HEK293 (cell line): ENCODE measurements around the gene TRPM2.

Experiments
- IKZF3 ChIP-seq: fragments of 450-650 bp; IDR thresholded peaks from 2 replicates; pipeline ENCODE4 v1.5.0; 2018; ENCODE audit warnings: missing biosample characterization, mild to moderate bottlenecking, missing genetic modification characterization, moderate library complexity
- YY2 ChIP-seq: fragments of 450-650 bp; formaldehyde crosslinking; IDR thresholded peaks from 2 replicates; pipeline ENCODE4 v1.5.1; 2016; ENCODE audit warnings: missing biosample characterization, missing genetic modification characterization
- ZNF501 ChIP-seq: fragments of 450-650 bp; formaldehyde crosslinking; IDR thresholded peaks from 2 replicates; pipeline ENCODE4 v1.5.1; 2016; ENCODE audit warnings: missing biosample characterization, missing genetic modification characterization
- TF ChIP-seq, protein P1 (sequence below): fragments of 450-650 bp; formaldehyde crosslinking; IDR thresholded peaks from 2 replicates; pipeline ENCODE4 v1.5.1; 2016; ENCODE audit warnings: missing biosample characterization, missing genetic modification characterization
- TF ChIP-seq, protein P2 (sequence below): IDR thresholded peaks from 2 replicates; pipeline ENCODE4 v1.6.1; 2011; ENCODE audit warnings: mild to moderate bottlenecking, low read depth, low read length, borderline replicate concordance

DNA sequence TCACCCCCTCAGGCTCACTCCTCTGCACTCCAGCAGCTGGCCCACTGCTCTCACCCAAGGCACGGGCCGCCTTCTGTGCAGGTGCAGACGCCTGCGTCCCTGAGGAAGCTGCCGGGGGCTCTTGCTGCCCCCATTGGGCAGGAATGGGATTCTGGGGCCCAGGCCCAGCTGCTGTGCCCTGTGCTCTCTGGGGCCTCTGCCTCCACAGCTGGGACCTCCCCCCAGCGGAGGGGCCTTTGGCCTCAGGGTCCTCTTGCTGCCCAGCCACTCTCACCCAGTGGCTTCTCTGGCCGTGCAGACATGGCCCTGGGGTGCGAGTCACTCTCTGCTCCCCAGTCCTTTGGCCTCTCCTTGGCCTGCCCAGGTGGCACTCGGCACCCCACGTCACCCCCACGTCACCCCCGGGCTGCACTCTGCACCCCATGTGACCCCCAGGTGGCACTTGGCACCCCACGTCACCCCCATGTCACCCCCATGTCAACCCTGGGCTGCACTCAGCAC, 82.7 kb downstream of the TRPM2 start:
- TF ChIP-seq, protein P1, sequence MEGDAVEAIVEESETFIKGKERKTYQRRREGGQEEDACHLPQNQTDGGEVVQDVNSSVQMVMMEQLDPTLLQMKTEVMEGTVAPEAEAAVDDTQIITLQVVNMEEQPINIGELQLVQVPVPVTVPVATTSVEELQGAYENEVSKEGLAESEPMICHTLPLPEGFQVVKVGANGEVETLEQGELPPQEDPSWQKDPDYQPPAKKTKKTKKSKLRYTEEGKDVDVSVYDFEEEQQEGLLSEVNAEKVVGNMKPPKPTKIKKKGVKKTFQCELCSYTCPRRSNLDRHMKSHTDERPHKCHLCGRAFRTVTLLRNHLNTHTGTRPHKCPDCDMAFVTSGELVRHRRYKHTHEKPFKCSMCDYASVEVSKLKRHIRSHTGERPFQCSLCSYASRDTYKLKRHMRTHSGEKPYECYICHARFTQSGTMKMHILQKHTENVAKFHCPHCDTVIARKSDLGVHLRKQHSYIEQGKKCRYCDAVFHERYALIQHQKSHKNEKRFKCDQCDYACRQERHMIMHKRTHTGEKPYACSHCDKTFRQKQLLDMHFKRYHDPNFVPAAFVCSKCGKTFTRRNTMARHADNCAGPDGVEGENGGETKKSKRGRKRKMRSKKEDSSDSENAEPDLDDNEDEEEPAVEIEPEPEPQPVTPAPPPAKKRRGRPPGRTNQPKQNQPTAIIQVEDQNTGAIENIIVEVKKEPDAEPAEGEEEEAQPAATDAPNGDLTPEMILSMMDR: no peak
- TF ChIP-seq YY2 (tag by site-specific recombination) (no peak), ZNF501 (tag by site-specific recombination) (no peak), IKZF3 (tag by site-specific recombination) (no peak)
- TF ChIP-seq, protein P2, sequence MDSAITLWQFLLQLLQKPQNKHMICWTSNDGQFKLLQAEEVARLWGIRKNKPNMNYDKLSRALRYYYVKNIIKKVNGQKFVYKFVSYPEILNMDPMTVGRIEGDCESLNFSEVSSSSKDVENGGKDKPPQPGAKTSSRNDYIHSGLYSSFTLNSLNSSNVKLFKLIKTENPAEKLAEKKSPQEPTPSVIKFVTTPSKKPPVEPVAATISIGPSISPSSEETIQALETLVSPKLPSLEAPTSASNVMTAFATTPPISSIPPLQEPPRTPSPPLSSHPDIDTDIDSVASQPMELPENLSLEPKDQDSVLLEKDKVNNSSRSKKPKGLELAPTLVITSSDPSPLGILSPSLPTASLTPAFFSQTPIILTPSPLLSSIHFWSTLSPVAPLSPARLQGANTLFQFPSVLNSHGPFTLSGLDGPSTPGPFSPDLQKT: no peak
